H9 (cell line): ENCODE measurements around the gene GAP43. TPM values are rescaled to one million over a fixed set of nuclear protein-coding genes. Genes with fewer than 3 reads are reported as not detected.

Experiments
- DNase-seq: peaks from one replicate; pipeline ENCODE4 v3.0.0-alpha.2; 2017
- H2AFZ ChIP-seq: one replicate; pipeline ENCODE4 v1.6.1; 2013; ENCODE audit warnings: mild to moderate bottlenecking, low read length, control low read depth, moderate library complexity
- H2AK5ac ChIP-seq: 2 replicates; pipeline ENCODE4 v1.6.1; 2013; ENCODE audit warnings: low read length, control low read depth, mixed read lengths; ENCODE audit not compliant: insufficient read length
- H2BK120ac ChIP-seq: one replicate; pipeline ENCODE4 v1.6.1; 2013; ENCODE audit warnings: low read depth, mild to moderate bottlenecking, low read length, control low read depth, inconsistent platforms; ENCODE audit not compliant: poor library complexity, severe bottlenecking
- H2BK12ac ChIP-seq: 2 replicates; pipeline ENCODE4 v1.6.1; 2013; ENCODE audit warnings: low read length, control low read depth, mixed read lengths, low read depth; ENCODE audit not compliant: insufficient read length
- H2BK15ac ChIP-seq: 2 replicates; pipeline ENCODE4 v1.6.1; 2013; ENCODE audit warnings: low read depth, low read length, control low read depth
- H2BK20ac ChIP-seq: one replicate; pipeline ENCODE4 v1.6.1; 2013; ENCODE audit warnings: low read depth, mild to moderate bottlenecking, low read length, control low read depth, inconsistent platforms; ENCODE audit not compliant: poor library complexity, severe bottlenecking
- H2BK5ac ChIP-seq: 2 replicates; pipeline ENCODE4 v1.6.1; 2013; ENCODE audit warnings: low read length, control low read depth, mixed read lengths; ENCODE audit not compliant: insufficient read length
- H3K14ac ChIP-seq: 2 replicates; pipeline ENCODE4 v1.6.1; 2013; ENCODE audit warnings: low read length, control low read depth; ENCODE audit not compliant: insufficient read depth
- H3K18ac ChIP-seq: 2 replicates; pipeline ENCODE4 v1.6.1; 2013; ENCODE audit warnings: low read depth, mild to moderate bottlenecking, mixed read lengths, low read length, control low read depth; ENCODE audit not compliant: insufficient read length
- H3K23ac ChIP-seq: 2 replicates; pipeline ENCODE4 v1.6.1; 2013; ENCODE audit warnings: low read length, control low read depth, mixed read lengths, low read depth; ENCODE audit not compliant: insufficient read length
- H3K23me2 ChIP-seq: 2 replicates; pipeline ENCODE4 v1.6.1; 2013; ENCODE audit warnings: low read depth, mild to moderate bottlenecking, mixed read lengths, low read length, control low read depth; ENCODE audit not compliant: insufficient read length, poor library complexity, severe bottlenecking
- H3K27ac ChIP-seq: 2 replicates; pipeline ENCODE4 v1.5.1; 2013; ENCODE audit warnings: low read length, control low read depth, mixed read lengths, low read depth; ENCODE audit not compliant: insufficient read length
- H3K27me3 ChIP-seq: 2 replicates; pipeline ENCODE4 v1.6.1; 2013; ENCODE audit warnings: low read length, control low read depth, inconsistent platforms; ENCODE audit not compliant: insufficient read depth
- H3K4ac ChIP-seq: 2 replicates; pipeline ENCODE4 v1.6.1; 2013; ENCODE audit warnings: low read depth, mild to moderate bottlenecking, control low read depth, inconsistent platforms, low read length, moderate library complexity
- H3K4me1 ChIP-seq: 2 replicates; pipeline ENCODE4 v1.6.1; 2013; ENCODE audit warnings: low read length, control low read depth, inconsistent platforms; ENCODE audit not compliant: insufficient read depth
- H3K4me2 ChIP-seq: 2 replicates; pipeline ENCODE4 v1.6.1; 2013; ENCODE audit warnings: low read length, control low read depth, mixed read lengths; ENCODE audit not compliant: insufficient read length, insufficient read depth
- H3K56ac ChIP-seq: 2 replicates; pipeline ENCODE4 v1.6.1; 2013; ENCODE audit warnings: low read depth, mild to moderate bottlenecking, mixed read lengths, low read length, control low read depth; ENCODE audit not compliant: insufficient read length
- H3K79me1 ChIP-seq: 2 replicates; pipeline ENCODE4 v1.6.1; 2013; ENCODE audit warnings: low read depth, mild to moderate bottlenecking, moderate library complexity, low read length, control low read depth, inconsistent platforms; ENCODE audit not compliant: insufficient read depth, poor library complexity, severe bottlenecking
- H3K79me2 ChIP-seq: 2 replicates; pipeline ENCODE4 v1.6.1; 2013; ENCODE audit warnings: low read length, control low read depth, inconsistent platforms; ENCODE audit not compliant: insufficient read depth
- H3K9ac ChIP-seq: 2 replicates; pipeline ENCODE4 v1.6.1; 2013; ENCODE audit warnings: low read length, control low read depth, mixed read lengths; ENCODE audit not compliant: insufficient read length; ENCODE audit errors: extremely low read depth
- H3K9me3 ChIP-seq: one replicate; pipeline ENCODE4 v1.6.1; 2013; ENCODE audit warnings: low read depth, low read length, inconsistent platforms; ENCODE audit not compliant: control insufficient read depth
- H3T11ph ChIP-seq: one replicate; pipeline ENCODE4 v1.6.1; 2013; ENCODE audit warnings: mild to moderate bottlenecking, low read length, control low read depth, inconsistent platforms
- H4K20me1 ChIP-seq: one replicate; pipeline ENCODE4 v1.6.1; 2013; ENCODE audit not compliant: control insufficient read depth, insufficient read length, insufficient read depth
- H4K5ac ChIP-seq: 2 replicates; pipeline ENCODE4 v1.6.1; 2013; ENCODE audit warnings: low read depth, mild to moderate bottlenecking, mixed read lengths, low read length, control low read depth; ENCODE audit not compliant: insufficient read length
- H4K8ac ChIP-seq: replicated peaks from 2 replicates; pipeline ENCODE4 v1.6.1; 2013; ENCODE audit warnings: low read length, control low read depth, mixed read lengths, low read depth; ENCODE audit not compliant: insufficient read length
- H4K91ac ChIP-seq: 2 replicates; pipeline ENCODE4 v1.6.1; 2013; ENCODE audit warnings: low read depth, mild to moderate bottlenecking, moderate library complexity, mixed read lengths, low read length, control low read depth; ENCODE audit not compliant: insufficient read length
- H3K27ac Mint-ChIP-seq, 3 experiments: 2 replicates in 2 of 3; 3 replicates in 1 of 3; pipeline ENCODE4 v1.8.0; 2020 to 2021; ENCODE audit warnings: mixed read lengths in 3 of 3, mild to moderate bottlenecking in 1 of 3, moderate library complexity in 1 of 3
- H3K27me3 Mint-ChIP-seq: 2 replicates; pipeline ENCODE4 v1.8.0; 2021; ENCODE audit warnings: low read depth, mild to moderate bottlenecking, moderate library complexity, mixed read lengths
- H3K36me3 Mint-ChIP-seq, 3 experiments: 2 replicates in 2 of 3; 3 replicates in 1 of 3; pipeline ENCODE4 v1.8.0; 2020 to 2021; ENCODE audit warnings: low read depth in 3 of 3, mixed read lengths in 3 of 3; ENCODE audit not compliant: insufficient read depth in 1 of 3
- H3K4me1 Mint-ChIP-seq, 2 experiments: 2 replicates each; pipeline ENCODE4 v1.8.0; 2020; ENCODE audit warnings: mixed read lengths in 2 of 2
- H3K4me3 Mint-ChIP-seq, 2 experiments: 2 replicates in 1 of 2; 3 replicates in 1 of 2; pipeline ENCODE4 v1.8.0; 2020 to 2021; ENCODE audit warnings: mild to moderate bottlenecking in 2 of 2, mixed read lengths in 2 of 2, moderate library complexity in 1 of 2
- H3K9me3 Mint-ChIP-seq, 2 experiments: 2 replicates in 1 of 2; 3 replicates in 1 of 2; pipeline ENCODE4 v1.8.0; 2020; ENCODE audit warnings: mild to moderate bottlenecking in 2 of 2, mixed read lengths in 2 of 2, moderate library complexity in 1 of 2
- CTCF ChIP-seq: fragments of 200-600 bp; sonication (generic); conservative IDR thresholded peaks from 3 replicates; pipeline ENCODE4 v1.8.0; 2021; ENCODE audit warnings: antibody characterized with exemption, mild to moderate bottlenecking
- WGBS: extraction: QIAGEN DNeasy Blood & Tissue Kit; methylation state at CpG from one replicate; pipeline ENCODE4 v1.1.7; 2013; ENCODE audit warnings: missing lambda C conversion rate, low lambda C conversion rate, mixed read lengths; ENCODE audit not compliant: insufficient read length; ENCODE audit errors: extremely low coverage; 5-methylcytosine and 5-hydroxymethylcytosine counted together
- total RNA-seq: library from RNA; stranded (reverse); gene quantifications from 2 replicates; pipeline ENCODE4 v1.2.1, GENCODE V29; 2021

GAP43 gene
- total RNA-seq, 1 experiment from 2014 or later: 12.8 TPM

GRCh38 chr3:115712871-115713270 lies 89.6 kb downstream of the GAP43 start:
- Mint-ChIP-seq H3K36me3 (no peaks in the 10 kb centered on the region), H3K4me1 (peaks cover 9 to 15% of the 10 kb centered on the region in 2 experiments), H3K27ac (no peak overlapping the region), H3K4me3 (no peak overlapping the region), H3K9me3 (no peaks in the 10 kb centered on the region), H3K27me3 (no peaks in the 10 kb centered on the region)
- Histone ChIP-seq H2AK5ac (no peak overlapping the region), H2BK120ac (no peak overlapping the region), H2AFZ (no peak overlapping the region), H3K27me3 (no peaks in the 10 kb centered on the region), H3K23ac (no peak overlapping the region), H3K9me3 (no peaks in the 10 kb centered on the region), H3T11ph (no peak overlapping the region), H3K56ac (no peak overlapping the region), H4K91ac (no peak overlapping the region), H3K4me1 (no peaks in the 10 kb centered on the region; the same call in none of the 2 replicates), H2BK5ac (no peak overlapping the region), H2BK15ac (no peak overlapping the region), H2BK12ac (no peak overlapping the region), H3K27ac (no peak overlapping the region), H3K9ac (no peak overlapping the region), H3K4ac (no peak overlapping the region), H4K5ac (no peak overlapping the region), H3K14ac (no peak overlapping the region), H3K4me2 (no peak overlapping the region), H4K8ac (no peak overlapping the region), H3K79me1 (no peaks in the 10 kb centered on the region), H3K23me2 (no peaks in the 10 kb centered on the region), H3K18ac (no peak overlapping the region), H3K79me2 (no peaks in the 10 kb centered on the region), H4K20me1 (no peaks in the 10 kb centered on the region), H2BK20ac (no peak overlapping the region)
- WGBS: no CpG with 5 or more reads among the region's 1 CpG
- no peak for DNase-seq
- no peak for TF ChIP-seq CTCF
